Esophagus muscularis mucosa (tissue), 2 donors: ENCODE data around the gene KIRREL2.

ENCODE experiments used
- EP300 ChIP-seq: sonication (generic); formaldehyde crosslinking; IDR thresholded peaks from one replicate; pipeline ENCODE4 v1.6.1; 2017; ENCODE audit warnings: antibody characterized with exemption
- POLR2A ChIP-seq: fragments of 450-650 bp; IDR thresholded peaks from one replicate; pipeline ENCODE4 v1.6.1; 2017; ENCODE audit warnings: antibody characterized with exemption, moderate library complexity, mild to moderate bottlenecking, low read depth

DNA sequence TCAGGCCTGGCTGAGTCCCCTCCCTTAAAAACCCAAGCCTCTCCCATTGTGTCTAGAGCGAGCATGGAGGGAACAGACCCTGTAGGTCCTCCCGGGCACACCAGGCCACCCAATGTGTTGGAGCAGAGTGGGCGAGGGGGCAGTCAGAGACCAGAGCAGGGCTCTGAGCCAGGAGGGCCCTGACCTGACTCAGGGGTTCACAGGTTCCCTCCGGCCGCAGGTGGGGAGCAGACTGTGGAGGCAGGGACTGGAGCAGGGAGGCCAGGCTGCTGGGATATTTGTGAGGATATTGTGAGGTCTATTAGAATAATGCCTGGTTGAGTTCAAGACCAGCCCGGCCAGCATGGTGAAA, 52.9 kb downstream of the KIRREL2 start:
- TF ChIP-seq POLR2A (no peak), EP300 (no peak)
